A549 (cell line): ENCODE results near the gene ANXA6. TPM values are rescaled to one million over a fixed set of nuclear protein-coding genes. Genes with fewer than 3 reads are reported as not detected.

ENCODE experiments used
- ATAC-seq, 2 experiments: fragments of 200-7000 bp in 1 of 2; fragments of >200 bp in 1 of 2; cut with Nextera tagmentation in 1 of 2; cut with Tn5 transposase in 1 of 2; 3 replicates each; pipeline versions ENCODE4 v1.8.0 to v1.9.1; 2018 to 2020; ENCODE audit warnings: mild to moderate bottlenecking in 1 of 2, moderate library complexity in 1 of 2
- CTCF ChIA-PET: fragments of 300-600 bp; sonication (Branson Sonifier 250); formaldehyde crosslinking; extraction: SDS; loops from one replicate; lab custom pipeline; 2021; ENCODE audit warnings: antibody characterized with exemption, inconsistent platforms; lab: Yijun Ruan, JAX
- POLR2A ChIA-PET: fragments of 350-600 bp; formaldehyde crosslinking; extraction: SDS; loops from one replicate; lab custom pipeline; 2021; ENCODE audit warnings: antibody characterized with exemption, inconsistent platforms; lab: Yijun Ruan, JAX
- DNase-seq, 2 experiments: peaks; one replicate each; pipeline versions ENCODE4 v3.0.0 to v3.0.0-alpha.2; 2011 to 2016; ENCODE audit warnings: low read depth in 1 of 2, low spot score in 1 of 2
- FAIRE-seq: peaks from 2 replicates; lab custom pipeline; 2011; peaks lifted over from hg19 to GRCh38; lab: Jason Lieb, UNC
- H3K27ac ChIP-seq, 2 experiments: fragments of >200 bp; sonication (Bioruptor Twin); formaldehyde crosslinking; 3 replicates each; pipeline ENCODE4 v1.5.1; 2016 to 2017
- H3K4me1 ChIP-seq: fragments of >200 bp; sonication (Bioruptor Twin); formaldehyde crosslinking; 3 replicates; pipeline ENCODE4 v1.6.1; 2016
- H3K4me2 ChIP-seq: fragments of >200 bp; sonication (Bioruptor Twin); formaldehyde crosslinking; 3 replicates; pipeline ENCODE4 v1.6.1; 2016
- H3K4me3 ChIP-seq: fragments of >200 bp; sonication (Bioruptor Twin); formaldehyde crosslinking; 3 replicates; pipeline ENCODE4 v1.5.1; 2016
- H3K9me3 ChIP-seq: fragments of >200 bp; sonication (Bioruptor Twin); formaldehyde crosslinking; 3 replicates; pipeline ENCODE4 v1.6.1; 2016
- ATOH8 ChIP-seq: fragments of 250-450 bp; sonication (Bioruptor Pico); IDR thresholded peaks from 2 replicates; pipeline ENCODE4 v1.5.0; 2020; ENCODE audit warnings: low read depth, mild to moderate bottlenecking, moderate library complexity
- ESRRA ChIP-seq: fragments of 150-350 bp; IDR thresholded peaks from 2 replicates; pipeline ENCODE4 v1.6.1; 2014; ENCODE audit warnings: mild to moderate bottlenecking, low read length, borderline replicate concordance
- GATA3 ChIP-seq: IDR thresholded peaks from 2 replicates; pipeline ENCODE4 v1.6.1; 2012; ENCODE audit warnings: borderline replicate concordance
- HES2 ChIP-seq: fragments of >200 bp; sonication (Bioruptor Twin); formaldehyde crosslinking; IDR thresholded peaks from 2 replicates; pipeline ENCODE4 v1.6.1; 2016
- HOXB13 ChIP-seq: fragments of 250-450 bp; sonication (Bioruptor Pico); IDR thresholded peaks from 2 replicates; pipeline ENCODE4 v1.5.0; 2020; ENCODE audit warnings: low read depth, mild to moderate bottlenecking, moderate library complexity
- JUNB ChIP-seq: fragments of >200 bp; sonication (Bioruptor Twin); formaldehyde crosslinking; IDR thresholded peaks from 2 replicates; pipeline ENCODE4 v1.6.1; 2016
- MYC ChIP-seq: IDR thresholded peaks from 2 replicates; pipeline ENCODE4 v1.6.1; 2012; ENCODE audit warnings: mild to moderate bottlenecking, inconsistent platforms, low read length, improper control_type of control experiment, borderline replicate concordance
- PBX3 ChIP-seq: IDR thresholded peaks from 2 replicates; pipeline ENCODE4 v1.6.1; 2012
- POLR2AphosphoS2 ChIP-seq: conservative IDR thresholded peaks from 2 replicates; pipeline ENCODE4 v1.6.1; 2012; ENCODE audit warnings: low read length, improper control_type of control experiment, inconsistent platforms
- RAD21 ChIP-seq, 2 experiments: fragments of >200 bp in 1 of 2; sonication (Bioruptor Twin) in 1 of 2; formaldehyde crosslinking in 1 of 2; IDR thresholded peaks in 1 of 2; conservative IDR thresholded peaks in 1 of 2; 2 replicates in 1 of 2; 3 replicates in 1 of 2; pipeline ENCODE4 v1.6.1; 2012 to 2018; ENCODE audit warnings: inconsistent platforms in 1 of 2
- SREBF2 ChIP-seq: fragments of 450-650 bp; IDR thresholded peaks from 2 replicates; pipeline ENCODE4 v1.6.1; 2014; ENCODE audit warnings: mild to moderate bottlenecking, moderate library complexity
- TFCP2L1 ChIP-seq: fragments of 250-450 bp; sonication (Bioruptor Pico); IDR thresholded peaks from 2 replicates; pipeline ENCODE4 v1.5.0; 2021; ENCODE audit warnings: mild to moderate bottlenecking
- WGBS: methylation state at CpG from one replicate; pipeline ENCODE4 v1.1.6; 2017; ENCODE audit errors: missing lambda C conversion rate; 5-methylcytosine and 5-hydroxymethylcytosine counted together
- polyA plus RNA-seq, 4 experiments: library from polyadenylated mRNA; depleted of rRNA in 3 of 4; stranded (reverse); fragments of >200 nt; fragmentation: RNase III in 1 of 4; extraction: RNeasy Plus Mini Kit Qiagen cat#74134 plus additional on column Dnase treatment in 1 of 4; gene quantifications; 2 replicates in 3 of 4; 3 replicates in 1 of 4; pipeline ENCODE4 v1.2.3, GENCODE V29; 2011 to 2017

The ANXA6 gene
- polyA plus RNA-seq, 2 of the 4 experiments (the other 2 are of a cell fraction) = 32.4 to 53.0 TPM

- no peak for TF ChIP-seq HES2
- TF ChIP-seq HOXB13 = no peak
- no peak for TF ChIP-seq ESRRA
- TF ChIP-seq RAD21 (conservative IDR thresholded peaks at IDR 0.05 in 1 of 2, IDR thresholded peaks at IDR 0.05 in 1 of 2) = no peak
- TF ChIP-seq JUNB = no peak
- TF ChIP-seq SREBF2 = no peak
- no peak for TF ChIP-seq PBX3
- ChIA-PET CTCF (interaction anchor here (0.8 to 6.3 kb wide), 8 partner anchors 12 to 96 kb away, joined by 3 to 53 read pairs (median 4); partner anchors contain the start of genes ANXA6 and TNIP1), POLR2A (no interaction called here)
- Histone ChIP-seq H3K27ac (no peak overlapping the region), H3K4me2 (no peak overlapping the region), H3K4me1 (peaks cover 24% of the 10 kb centered on the region), H3K9me3 (no peaks in the 10 kb centered on the region), H3K4me3 (no peak overlapping the region)
- DNase-seq (no peak), FAIRE-seq (no peak), ATAC-seq (no peak)
- 87% methylated on average over 4 of the region's 4 CpGs for WGBS
These were observed 58.8 kb downstream of the ANXA6 start for GRCh38 chr5:151098768-151099121.

- no peak overlapping the region for H3K4me3 ChIP-seq
- DNase-seq (no peak), FAIRE-seq (no peak), ATAC-seq (no peak)
- TF ChIP-seq POLR2AphosphoS2 (no peak), TFCP2L1 (CRISPR knock-in tag) (no peak)
- H3K27ac ChIP-seq = no peak overlapping the region
- H3K4me2 ChIP-seq = no peak overlapping the region
- ChIA-PET POLR2A (interaction anchor here (0.6 kb wide), 1 partner anchor 224 kb away, joined by 5 read pairs; no protein-coding TSS in a partner anchor), CTCF (interaction anchor here (0.8 to 6.3 kb wide), 11 partner anchors 13 to 96 kb away, joined by 3 to 53 read pairs (median 4); partner anchors contain the start of genes ANXA6 and TNIP1)
- H3K4me1 ChIP-seq = peaks cover 30% of the 10 kb centered on the region
- 87% methylated on average over 14 of the region's 16 CpGs for WGBS
- no peaks in the 10 kb centered on the region for H3K9me3 ChIP-seq
These were observed 59.5 kb downstream of the ANXA6 start for GRCh38 chr5:151097820-151098767.

GRCh38 chr5:151097061-151097460, 60.5 kb downstream of the ANXA6 start:
- DNase-seq (no peak), FAIRE-seq (no peak), ATAC-seq (no peak)
- 88% methylated on average over 6 of the region's 6 CpGs for WGBS
- CTCF ChIA-PET = interaction anchor here (1.9 to 6.3 kb wide), 4 partner anchors 18 to 49 kb away, joined by 5 to 53 read pairs (median 18); no protein-coding TSS in a partner anchor
- Histone ChIP-seq H3K9me3 (no peaks in the 10 kb centered on the region), H3K4me2 (no peak overlapping the region), H3K27ac (no peak overlapping the region), H3K4me3 (no peak overlapping the region), H3K4me1 (peaks cover 37% of the 10 kb centered on the region)
- POLR2A ChIA-PET = no interaction called here
- TF ChIP-seq POLR2AphosphoS2 = no peak
- TF ChIP-seq GATA3 = no peak

- POLR2A ChIA-PET = no interaction called here
- Histone ChIP-seq H3K4me1 (peaks cover 37% of the 10 kb centered on the region), H3K27ac (peak overlapping the region; percentile 84 to 90), H3K9me3 (no peaks in the 10 kb centered on the region), H3K4me2 (peak overlapping the region; percentile 70), H3K4me3 (no peak overlapping the region)
- DNase-seq = no peak
- CTCF ChIA-PET = interaction anchor here (1.3 to 6.3 kb wide), 5 partner anchors 9 to 48 kb away, joined by 3 to 53 read pairs (median 6); no protein-coding TSS in a partner anchor
- FAIRE-seq = no peak
- no peak for ATAC-seq
- 97% methylated on average over 6 of the region's 6 CpGs for WGBS
- TF ChIP-seq MYC (no peak), PBX3 (no peak), ATOH8 (no peak)
These were observed 61.6 kb downstream of the ANXA6 start for GRCh38 chr5:151096001-151096373.
